ENCODE data around the gene CDK5RAP2.

DNA sequence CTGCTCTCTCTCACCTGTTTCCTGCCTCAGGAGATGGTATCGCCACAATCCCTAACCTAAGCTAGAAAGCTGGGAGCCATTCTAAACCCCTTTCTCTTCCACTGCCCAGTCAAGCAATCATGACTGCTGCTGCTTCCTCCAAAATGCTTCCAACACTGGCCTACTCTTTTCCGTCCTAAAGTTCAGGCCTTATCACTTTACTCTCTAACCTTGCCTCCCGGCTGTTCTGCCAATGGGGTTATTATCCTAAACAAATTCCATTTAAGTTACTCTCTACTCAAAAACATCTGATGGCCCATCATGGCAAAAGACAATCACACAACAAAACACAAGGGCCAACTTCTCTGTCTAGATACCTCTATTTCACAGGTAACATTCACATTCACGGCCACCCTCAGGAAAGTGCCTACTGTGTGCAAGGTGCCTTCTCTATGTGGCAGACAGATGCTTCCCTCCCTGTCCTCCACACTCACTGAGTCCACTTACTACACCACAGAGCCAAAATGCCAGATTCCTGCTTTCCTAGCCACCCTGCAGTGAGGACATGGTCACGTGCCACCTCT lies 168.0 kb downstream of the CDK5RAP2 start:
- TF ChIP-seq, protein P1, sequence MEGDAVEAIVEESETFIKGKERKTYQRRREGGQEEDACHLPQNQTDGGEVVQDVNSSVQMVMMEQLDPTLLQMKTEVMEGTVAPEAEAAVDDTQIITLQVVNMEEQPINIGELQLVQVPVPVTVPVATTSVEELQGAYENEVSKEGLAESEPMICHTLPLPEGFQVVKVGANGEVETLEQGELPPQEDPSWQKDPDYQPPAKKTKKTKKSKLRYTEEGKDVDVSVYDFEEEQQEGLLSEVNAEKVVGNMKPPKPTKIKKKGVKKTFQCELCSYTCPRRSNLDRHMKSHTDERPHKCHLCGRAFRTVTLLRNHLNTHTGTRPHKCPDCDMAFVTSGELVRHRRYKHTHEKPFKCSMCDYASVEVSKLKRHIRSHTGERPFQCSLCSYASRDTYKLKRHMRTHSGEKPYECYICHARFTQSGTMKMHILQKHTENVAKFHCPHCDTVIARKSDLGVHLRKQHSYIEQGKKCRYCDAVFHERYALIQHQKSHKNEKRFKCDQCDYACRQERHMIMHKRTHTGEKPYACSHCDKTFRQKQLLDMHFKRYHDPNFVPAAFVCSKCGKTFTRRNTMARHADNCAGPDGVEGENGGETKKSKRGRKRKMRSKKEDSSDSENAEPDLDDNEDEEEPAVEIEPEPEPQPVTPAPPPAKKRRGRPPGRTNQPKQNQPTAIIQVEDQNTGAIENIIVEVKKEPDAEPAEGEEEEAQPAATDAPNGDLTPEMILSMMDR (conservative IDR thresholded peaks at IDR 0.05 in 1 of 2, IDR thresholded peaks at IDR 0.05 in 1 of 2; ENCODE audit: low read depth in 1 of 2, low read length in 2 of 2), result no peak
- TF ChIP-seq EZH2 (IDR thresholded peaks at IDR 0.05; ENCODE audit: low read length, missing control alignments), result no peak

Measured in fibroblast of lung (primary cell).